ENCODE measurements around the gene ADM.

ADM gene

GRCh38 chr11:10329935-10330334, 25.1 kb downstream of the ADM start:
- no peak for DNase-seq

GRCh38 chr11:10331548-10332289, 26.8 kb downstream of the ADM start:
- no peak for DNase-seq

GRCh38 chr11:10333490-10333889, 28.6 kb downstream of the ADM start:
- DNase-seq: no peak

- no peak for DNase-seq
Observed at GRCh38 chr11:10338287-10338686, 33.4 kb downstream of the ADM start.

GRCh38 chr11:10348650-10349280, 43.9 kb downstream of the ADM start:
- no peak for DNase-seq

GRCh38 chr11:10349281-10349665, 44.4 kb downstream of the ADM start:
- DNase-seq: no peak

GRCh38 chr11:10349806-10350205, 44.9 kb downstream of the ADM start:
- no peak for DNase-seq

GRCh38 chr11:10350334-10350733, 45.5 kb downstream of the ADM start:
- no peak for DNase-seq

- no peak for DNase-seq
Observed at GRCh38 chr11:10351435-10351764, 46.5 kb downstream of the ADM start.

GRCh38 chr11:10351765-10352641, 47.1 kb downstream of the ADM start:
- DNase-seq: no peak

GRCh38 chr11:10352921-10353550, 48.2 kb downstream of the ADM start:
- DNase-seq: no peak

GRCh38 chr11:10354389-10354788, 49.5 kb downstream of the ADM start:
- DNase-seq: no peak

- DNase-seq: no peak
Observed at GRCh38 chr11:10355257-10355661, 50.4 kb downstream of the ADM start.

GRCh38 chr11:10356161-10356560, 51.3 kb downstream of the ADM start:
- no peak for DNase-seq
